Neutrophil (primary cell): ENCODE results near the gene COPB1.

Experiments used
- H3K27ac ChIP-seq: fragments of 200-600 bp; sonication (generic); 2 replicates; pipeline ENCODE4 v1.5.1; 2016; ENCODE audit warnings: mild to moderate bottlenecking, moderate library complexity
- H3K27me3 ChIP-seq: fragments of 200-600 bp; sonication (generic); 2 replicates; pipeline ENCODE4 v1.6.0; 2016; ENCODE audit warnings: mild to moderate bottlenecking
- H3K36me3 ChIP-seq: fragments of 200-600 bp; sonication (generic); 2 replicates; pipeline ENCODE4 v1.5.1; 2017
- H3K4me1 ChIP-seq, 2 experiments: fragments of 200-600 bp in 1 of 2; sonication (generic) in 1 of 2; 1 replicate in 1 of 2; 2 replicates in 1 of 2; pipeline versions ENCODE4 v1.5.1 to v1.6.1; 2013 to 2016; ENCODE audit warnings: low read depth in 1 of 2, low read length in 1 of 2, mild to moderate bottlenecking in 1 of 2, moderate library complexity in 1 of 2; ENCODE audit not compliant: control insufficient read depth in 1 of 2, insufficient read depth in 1 of 2
- H3K4me3 ChIP-seq, 2 experiments: fragments of 200-600 bp in 1 of 2; sonication (generic) in 1 of 2; 1 replicate in 1 of 2; 2 replicates in 1 of 2; pipeline ENCODE4 v1.5.1; 2013 to 2016; ENCODE audit warnings: low read depth in 1 of 2, low read length in 1 of 2, mild to moderate bottlenecking in 1 of 2, moderate library complexity in 1 of 2
- H3K9me3 ChIP-seq: fragments of 200-600 bp; sonication (generic); 2 replicates; pipeline ENCODE4 v1.5.1; 2016
- TF ChIP-seq, protein P1 (sequence below): fragments of 200-600 bp; sonication (generic); IDR thresholded peaks from 2 replicates; pipeline ENCODE4 v1.5.1; 2016; ENCODE audit warnings: antibody characterized with exemption

Gene COPB1

DNA sequence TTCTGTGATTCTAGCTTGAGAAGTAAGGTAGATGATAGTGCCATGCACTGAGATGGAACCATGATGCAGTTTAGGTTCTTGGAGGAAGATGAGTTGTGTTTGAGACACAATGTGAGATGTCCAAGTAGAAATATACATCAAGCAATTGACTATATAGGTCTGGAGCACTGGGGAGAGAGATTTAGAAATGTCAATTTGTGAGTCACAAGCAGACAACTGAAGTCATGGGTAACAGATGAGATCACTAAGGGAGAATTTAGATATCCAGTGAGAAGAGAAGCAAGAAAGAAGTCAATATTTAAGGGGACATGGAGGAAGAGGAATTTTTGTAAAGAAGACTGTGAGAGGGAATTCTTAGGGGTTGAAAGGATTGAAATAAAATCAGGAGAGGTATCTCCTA lies 75.5 kb downstream of the COPB1 start:
- TF ChIP-seq, protein P1, sequence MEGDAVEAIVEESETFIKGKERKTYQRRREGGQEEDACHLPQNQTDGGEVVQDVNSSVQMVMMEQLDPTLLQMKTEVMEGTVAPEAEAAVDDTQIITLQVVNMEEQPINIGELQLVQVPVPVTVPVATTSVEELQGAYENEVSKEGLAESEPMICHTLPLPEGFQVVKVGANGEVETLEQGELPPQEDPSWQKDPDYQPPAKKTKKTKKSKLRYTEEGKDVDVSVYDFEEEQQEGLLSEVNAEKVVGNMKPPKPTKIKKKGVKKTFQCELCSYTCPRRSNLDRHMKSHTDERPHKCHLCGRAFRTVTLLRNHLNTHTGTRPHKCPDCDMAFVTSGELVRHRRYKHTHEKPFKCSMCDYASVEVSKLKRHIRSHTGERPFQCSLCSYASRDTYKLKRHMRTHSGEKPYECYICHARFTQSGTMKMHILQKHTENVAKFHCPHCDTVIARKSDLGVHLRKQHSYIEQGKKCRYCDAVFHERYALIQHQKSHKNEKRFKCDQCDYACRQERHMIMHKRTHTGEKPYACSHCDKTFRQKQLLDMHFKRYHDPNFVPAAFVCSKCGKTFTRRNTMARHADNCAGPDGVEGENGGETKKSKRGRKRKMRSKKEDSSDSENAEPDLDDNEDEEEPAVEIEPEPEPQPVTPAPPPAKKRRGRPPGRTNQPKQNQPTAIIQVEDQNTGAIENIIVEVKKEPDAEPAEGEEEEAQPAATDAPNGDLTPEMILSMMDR = no peak
- Histone ChIP-seq H3K4me1 (no peaks in the 10 kb centered on the region), H3K27me3 (peaks cover 27% of the 10 kb centered on the region), H3K4me3 (no peak overlapping the region), H3K36me3 (no peaks in the 10 kb centered on the region), H3K27ac (no peak overlapping the region), H3K9me3 (no peaks in the 10 kb centered on the region)

DNA sequence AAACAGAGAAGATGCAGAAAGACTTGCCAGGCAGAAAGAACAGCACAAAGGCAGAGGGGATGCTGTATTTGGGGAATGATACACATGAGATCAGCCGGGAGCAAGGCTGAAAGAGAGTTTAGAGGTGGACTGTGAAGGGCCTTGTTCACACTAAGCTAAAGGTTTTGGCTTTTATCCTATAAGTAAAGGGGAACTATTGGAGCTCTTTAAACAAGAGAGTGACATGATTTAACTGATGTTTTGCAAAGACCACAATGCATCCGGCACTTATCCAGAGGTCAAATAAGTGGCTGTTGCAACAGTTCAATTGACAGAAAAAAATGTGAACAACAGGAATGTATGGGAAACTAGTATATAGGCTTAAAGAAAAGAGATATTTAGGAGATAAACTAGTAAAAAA lies 76.0 kb downstream of the COPB1 start:
- Histone ChIP-seq H3K4me3 (no peak overlapping the region), H3K27ac (no peak overlapping the region), H3K36me3 (no peaks in the 10 kb centered on the region), H3K4me1 (no peaks in the 10 kb centered on the region), H3K9me3 (no peaks in the 10 kb centered on the region), H3K27me3 (peaks cover 27% of the 10 kb centered on the region)
- TF ChIP-seq, protein P1 = no peak

DNA sequence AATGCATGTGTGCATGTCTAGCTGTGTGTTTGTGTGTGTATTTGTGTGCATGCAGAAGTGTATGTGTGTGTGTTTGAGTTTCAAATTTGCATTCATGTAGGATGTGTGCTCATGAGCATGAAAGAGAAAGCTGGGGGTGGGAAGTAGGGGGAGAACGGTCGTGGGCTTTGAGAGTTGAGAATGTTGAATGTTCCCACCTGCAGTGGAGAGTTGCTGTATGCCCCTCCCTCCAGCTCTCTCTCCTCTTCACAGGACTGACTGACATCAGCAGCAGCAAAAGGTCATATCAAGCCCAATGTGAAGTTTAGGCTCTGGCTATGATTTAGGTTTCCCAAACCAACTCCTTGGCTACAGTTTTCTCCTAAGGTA lies 76.8 kb downstream of the COPB1 start:
- H3K27ac ChIP-seq = no peak overlapping the region
- no peaks in the 10 kb centered on the region for H3K36me3 ChIP-seq
- no peaks in the 10 kb centered on the region for H3K4me1 ChIP-seq
- TF ChIP-seq, protein P1 = no peak
- peaks cover 27% of the 10 kb centered on the region for H3K27me3 ChIP-seq
- no peak overlapping the region for H3K4me3 ChIP-seq
- no peaks in the 10 kb centered on the region for H3K9me3 ChIP-seq

DNA sequence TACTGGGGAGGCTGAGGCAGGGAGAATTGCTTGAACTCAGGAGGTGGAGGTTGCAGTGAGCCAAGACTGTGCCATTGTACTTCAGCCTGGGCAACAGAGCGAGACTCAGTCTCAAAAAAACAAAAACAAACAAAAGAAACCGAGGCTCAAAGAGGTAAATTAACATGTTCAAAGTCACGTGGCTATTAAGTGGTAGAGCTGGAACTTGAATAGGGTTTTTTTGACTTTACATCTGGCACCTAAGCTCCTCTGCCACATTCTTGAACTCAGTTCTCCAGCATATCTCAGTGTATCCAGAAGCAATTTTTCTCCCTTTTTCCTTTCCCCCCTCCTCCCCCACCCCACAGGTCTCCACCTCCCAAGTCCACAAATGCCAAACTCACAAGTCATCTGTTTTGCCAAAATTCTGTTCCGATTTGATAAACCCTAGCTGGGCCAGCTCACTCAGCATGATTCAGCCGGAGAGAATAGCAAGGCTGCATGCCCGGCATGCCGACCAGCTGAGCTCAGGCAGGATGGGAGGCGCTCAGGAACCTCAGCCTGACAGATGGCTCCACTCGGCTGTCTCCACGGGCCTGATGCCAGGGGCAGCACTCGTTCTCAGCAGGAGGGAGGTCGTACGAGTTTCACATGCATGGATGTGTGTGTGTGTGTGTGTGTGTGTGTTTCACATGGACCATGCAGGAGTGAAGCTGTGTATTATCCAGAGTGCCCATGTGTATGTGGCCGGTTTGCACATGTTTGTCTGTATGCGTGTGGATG lies 77.4 kb downstream of the COPB1 start:
- H3K4me3 ChIP-seq = no peak overlapping the region
- TF ChIP-seq, protein P1 = no peak
- H3K9me3 ChIP-seq = no peaks in the 10 kb centered on the region
- peaks cover 27% of the 10 kb centered on the region for H3K27me3 ChIP-seq
- H3K36me3 ChIP-seq = no peaks in the 10 kb centered on the region
- no peaks in the 10 kb centered on the region for H3K4me1 ChIP-seq
- no peak overlapping the region for H3K27ac ChIP-seq

DNA sequence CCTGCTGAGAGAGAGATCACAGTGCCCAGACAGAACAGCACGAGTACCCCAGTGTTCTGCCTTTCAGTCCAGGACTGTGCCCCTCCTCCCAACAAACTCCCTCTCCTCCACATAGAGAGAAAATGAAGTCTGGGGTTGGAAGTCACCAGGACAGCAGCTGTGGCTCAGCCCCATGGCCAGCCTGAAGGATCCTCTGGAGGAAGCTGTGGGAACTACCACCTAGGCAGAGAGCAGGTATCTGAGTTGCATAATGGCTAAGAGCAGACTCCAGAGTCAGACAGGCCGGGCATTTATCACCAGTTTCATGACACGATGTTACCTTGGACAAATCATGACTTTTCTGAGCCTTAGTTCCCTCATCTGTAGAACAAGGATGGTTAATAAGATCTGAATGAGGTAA lies 79.4 kb downstream of the COPB1 start:
- H3K4me1 ChIP-seq = no peaks in the 10 kb centered on the region
- H3K36me3 ChIP-seq = no peaks in the 10 kb centered on the region
- H3K27ac ChIP-seq = no peak overlapping the region
- H3K9me3 ChIP-seq = no peaks in the 10 kb centered on the region
- H3K4me3 ChIP-seq = no peak overlapping the region
- TF ChIP-seq, protein P1 = no peak
- peaks cover 27% of the 10 kb centered on the region for H3K27me3 ChIP-seq
